Bronchial epithelial cell (primary cell): Measurements from ENCODE around the gene RUVBL2. TPM values are rescaled to one million over a fixed set of nuclear protein-coding genes. Genes with fewer than 3 reads are reported as not detected.
A peak's percentile ranks its signal among the peaks of the same experiment; 100 is the strongest.

Experiments used
- DNase-seq: peaks from one replicate; pipeline ENCODE4 v3.0.0-alpha.2; 2010; ENCODE audit warnings: low read depth
- FAIRE-seq: peaks from 2 replicates; lab custom pipeline; 2011; peaks lifted over from hg19 to GRCh38; lab: Jason Lieb, UNC
- H3K27me3 ChIP-seq: 2 replicates; pipeline ENCODE4 v1.5.1; 2011; ENCODE audit warnings: low read length; ENCODE audit not compliant: control insufficient read depth, insufficient read depth
- H3K36me3 ChIP-seq: 2 replicates; pipeline ENCODE4 v1.5.1; 2011; ENCODE audit warnings: low read length; ENCODE audit not compliant: control insufficient read depth, insufficient read depth
- H3K4me3 ChIP-seq: 2 replicates; pipeline ENCODE4 v1.5.1; 2011; ENCODE audit warnings: mild to moderate bottlenecking, low read depth, low read length, control low read depth
- total RNA-seq: library from RNA; depleted of rRNA; stranded (reverse); fragments of >200 nt; gene quantifications from 2 replicates; pipeline ENCODE4 v1.2.1, GENCODE V29; 2014
- TF ChIP-seq, protein P1 (sequence below): IDR thresholded peaks from 2 replicates; pipeline ENCODE4 v1.5.1; 2011; ENCODE audit warnings: mild to moderate bottlenecking, moderate library complexity, low read length, control low read depth, inconsistent platforms; ENCODE audit not compliant: insufficient read depth, severe bottlenecking

Gene RUVBL2
- total RNA-seq, 1 donor from 2014 or later, result 267 TPM

DNA sequence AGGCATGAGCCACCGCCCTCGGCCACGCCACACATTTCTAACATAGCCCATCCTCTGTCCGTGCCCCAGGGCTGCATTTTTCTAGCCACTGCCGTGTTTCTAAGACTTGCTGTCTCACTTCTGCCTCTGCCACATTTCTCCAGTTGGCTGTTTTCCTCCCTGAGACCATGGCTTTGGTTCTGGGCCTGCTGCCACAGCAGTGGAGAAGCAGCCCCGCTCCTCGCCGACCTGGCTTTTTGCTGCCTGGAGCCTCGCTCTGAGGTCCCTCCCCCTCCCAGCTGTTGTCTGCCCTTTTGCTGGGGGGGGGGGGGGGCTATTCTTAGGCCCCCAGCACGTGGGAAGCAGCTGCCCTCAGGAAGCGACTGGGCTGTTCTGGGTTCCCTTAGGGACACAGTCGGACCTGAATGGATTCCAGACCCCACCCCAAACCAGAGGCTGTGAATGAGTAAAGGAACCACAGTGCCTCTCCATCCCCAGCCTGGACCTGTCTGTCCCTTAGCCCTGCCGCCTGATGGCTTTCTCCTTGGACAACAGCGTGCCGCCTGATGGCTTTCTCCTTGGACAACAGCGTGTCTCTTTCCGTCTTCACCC lies 3.9 kb upstream of the RUVBL2 start:
- TF ChIP-seq, protein P1, sequence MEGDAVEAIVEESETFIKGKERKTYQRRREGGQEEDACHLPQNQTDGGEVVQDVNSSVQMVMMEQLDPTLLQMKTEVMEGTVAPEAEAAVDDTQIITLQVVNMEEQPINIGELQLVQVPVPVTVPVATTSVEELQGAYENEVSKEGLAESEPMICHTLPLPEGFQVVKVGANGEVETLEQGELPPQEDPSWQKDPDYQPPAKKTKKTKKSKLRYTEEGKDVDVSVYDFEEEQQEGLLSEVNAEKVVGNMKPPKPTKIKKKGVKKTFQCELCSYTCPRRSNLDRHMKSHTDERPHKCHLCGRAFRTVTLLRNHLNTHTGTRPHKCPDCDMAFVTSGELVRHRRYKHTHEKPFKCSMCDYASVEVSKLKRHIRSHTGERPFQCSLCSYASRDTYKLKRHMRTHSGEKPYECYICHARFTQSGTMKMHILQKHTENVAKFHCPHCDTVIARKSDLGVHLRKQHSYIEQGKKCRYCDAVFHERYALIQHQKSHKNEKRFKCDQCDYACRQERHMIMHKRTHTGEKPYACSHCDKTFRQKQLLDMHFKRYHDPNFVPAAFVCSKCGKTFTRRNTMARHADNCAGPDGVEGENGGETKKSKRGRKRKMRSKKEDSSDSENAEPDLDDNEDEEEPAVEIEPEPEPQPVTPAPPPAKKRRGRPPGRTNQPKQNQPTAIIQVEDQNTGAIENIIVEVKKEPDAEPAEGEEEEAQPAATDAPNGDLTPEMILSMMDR, result no peak
- no peak for FAIRE-seq
- Histone ChIP-seq H3K27me3 (no peaks in the 10 kb centered on the region), H3K36me3 (peaks cover 26% of the 10 kb centered on the region), H3K4me3 (no peak overlapping the region)
- DNase-seq, result no peak

DNA sequence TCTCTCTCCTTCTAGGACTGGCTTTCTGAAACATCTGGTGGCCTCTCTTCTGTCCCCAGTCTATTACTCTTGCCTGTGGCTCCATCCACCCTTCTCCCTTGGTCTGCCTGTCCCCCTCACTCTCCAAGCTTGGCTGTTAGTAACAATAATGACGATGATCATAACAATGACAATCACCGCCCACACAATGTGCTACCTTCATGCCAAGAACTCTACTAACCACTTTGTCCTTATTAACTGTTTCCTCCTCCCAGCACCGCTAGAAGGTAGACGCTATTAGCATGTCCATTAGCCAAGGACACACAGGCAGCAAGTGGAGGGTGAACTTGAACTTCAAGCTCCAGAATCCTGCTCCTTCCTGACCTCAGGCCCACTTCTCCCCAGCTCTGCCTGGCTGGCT lies 3.3 kb upstream of the RUVBL2 start:
- H3K36me3 ChIP-seq, result peaks cover 22% of the 10 kb centered on the region
- no peak for FAIRE-seq
- no peak overlapping the region for H3K4me3 ChIP-seq
- H3K27me3 ChIP-seq, result no peaks in the 10 kb centered on the region
- TF ChIP-seq, protein P1, result no peak
- DNase-seq, result no peak

DNA sequence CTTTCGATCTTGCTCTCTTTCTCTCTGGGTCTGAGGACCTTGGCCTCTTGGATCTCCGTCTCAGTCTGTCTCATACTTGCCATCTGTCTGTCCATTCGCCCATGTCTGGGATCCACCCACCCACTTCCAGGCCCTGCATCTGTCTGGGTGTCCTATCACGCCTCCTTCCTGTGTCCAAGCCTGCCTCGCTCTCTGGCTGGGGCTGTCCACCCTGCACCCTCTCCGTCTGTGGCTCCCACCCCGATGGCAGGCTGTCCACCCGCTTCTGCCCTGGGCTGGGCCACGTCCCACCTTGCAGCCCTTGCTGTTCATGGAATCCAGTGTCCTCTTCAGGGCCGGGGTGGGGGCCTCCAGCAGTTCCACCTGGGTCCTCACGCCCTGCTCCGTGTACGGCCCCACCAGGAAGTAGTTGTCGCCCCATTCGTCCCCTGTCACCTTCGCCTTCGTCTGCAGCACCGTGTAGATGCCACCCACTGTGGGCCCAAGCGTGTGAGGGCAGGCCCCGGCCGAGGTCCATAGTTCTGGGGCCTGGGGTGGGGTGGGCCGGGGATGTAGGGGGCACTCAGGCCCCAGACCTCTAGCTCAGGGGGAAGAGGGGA lies 2.6 kb upstream of the RUVBL2 start:
- DNase-seq (no peak), FAIRE-seq (no peak)
- TF ChIP-seq, protein P1, result no peak
- H3K4me3 ChIP-seq, result no peak overlapping the region
- H3K36me3 ChIP-seq, result peaks cover 17% of the 10 kb centered on the region
- H3K27me3 ChIP-seq, result no peaks in the 10 kb centered on the region

DNA sequence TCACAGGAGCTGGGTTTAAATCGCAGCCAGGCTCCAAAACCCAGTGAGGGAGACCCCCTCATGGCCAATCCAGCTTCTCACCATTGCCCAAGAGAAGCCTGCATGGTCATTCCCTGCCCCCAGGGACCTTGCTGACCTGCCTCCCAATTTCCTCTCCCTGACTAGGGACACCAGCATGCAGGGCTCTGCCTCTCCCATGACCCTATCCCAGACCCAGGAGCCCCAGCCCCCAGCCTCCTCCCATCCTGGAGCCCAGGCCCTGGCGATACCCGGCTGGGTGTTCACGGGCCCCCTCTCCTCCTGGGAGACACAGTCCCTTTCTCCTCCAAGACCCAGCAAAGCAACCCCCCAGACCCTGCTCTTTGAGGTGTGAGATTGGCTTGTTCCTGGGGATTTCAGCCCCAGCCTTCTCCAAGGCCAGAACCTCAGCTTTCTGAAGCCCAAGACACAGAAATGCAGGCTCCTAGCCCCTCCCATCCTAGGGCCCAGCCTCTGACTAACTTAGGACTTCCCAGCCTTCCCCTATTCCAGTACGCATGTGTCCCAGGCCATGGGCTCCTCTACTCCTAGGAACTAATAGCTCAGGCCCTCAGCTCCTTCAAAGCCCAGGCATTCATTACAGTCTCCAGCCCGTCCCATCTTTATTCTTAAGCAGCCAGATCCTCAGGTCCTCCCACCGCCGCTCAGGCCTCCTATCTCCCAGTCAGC lies 1.7 kb upstream of the RUVBL2 start:
- DNase-seq (peak; percentile 69), FAIRE-seq (no peak)
- H3K36me3 ChIP-seq, result peaks cover 13% of the 10 kb centered on the region
- no peaks in the 10 kb centered on the region for H3K27me3 ChIP-seq
- H3K4me3 ChIP-seq, result peak overlapping the region; percentile 82
- TF ChIP-seq, protein P1, result no peak

DNA sequence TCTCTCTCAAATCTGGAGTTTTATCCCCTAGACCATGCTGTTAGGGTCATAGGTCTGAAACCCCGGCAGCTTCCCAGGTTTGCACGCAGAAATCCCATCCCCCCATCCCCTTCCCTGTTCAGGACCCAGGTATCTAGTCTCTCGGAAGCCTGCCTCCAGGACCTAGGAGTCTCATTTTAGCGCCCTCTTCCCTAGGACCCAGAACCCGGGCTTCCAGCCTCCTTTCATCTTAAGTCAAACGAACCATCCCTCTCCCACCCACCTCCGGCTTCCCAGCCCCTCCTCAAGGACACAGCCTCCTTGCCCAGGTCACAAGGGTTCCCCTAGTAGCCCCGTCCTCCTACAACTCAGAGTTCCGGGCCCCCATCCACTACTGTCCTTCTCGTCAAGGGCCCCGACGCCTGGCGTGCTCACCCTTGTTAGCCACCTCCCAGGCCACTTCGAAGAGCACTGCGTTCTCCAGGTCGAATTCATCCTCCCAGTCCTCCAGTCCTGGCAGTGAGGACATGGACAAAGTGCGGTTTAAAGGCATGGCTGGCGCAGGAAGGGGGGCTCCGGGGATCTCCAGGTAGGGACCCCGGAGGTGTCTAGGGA lies 1.0 kb upstream of the RUVBL2 start:
- Histone ChIP-seq H3K4me3 (peak overlapping the region; percentile 82), H3K36me3 (peaks cover 12% of the 10 kb centered on the region), H3K27me3 (no peaks in the 10 kb centered on the region)
- FAIRE-seq (no peak), DNase-seq (peak; percentile 12)
- TF ChIP-seq, protein P1, result peak; percentile 5
